Measurements from ENCODE around the gene SCMH1. TPM values are rescaled to one million over a fixed set of nuclear protein-coding genes. Genes with fewer than 3 reads are reported as not detected.

Gene SCMH1
- total RNA-seq, 1 experiment from 2014 or later, result 28.0 TPM

DNA sequence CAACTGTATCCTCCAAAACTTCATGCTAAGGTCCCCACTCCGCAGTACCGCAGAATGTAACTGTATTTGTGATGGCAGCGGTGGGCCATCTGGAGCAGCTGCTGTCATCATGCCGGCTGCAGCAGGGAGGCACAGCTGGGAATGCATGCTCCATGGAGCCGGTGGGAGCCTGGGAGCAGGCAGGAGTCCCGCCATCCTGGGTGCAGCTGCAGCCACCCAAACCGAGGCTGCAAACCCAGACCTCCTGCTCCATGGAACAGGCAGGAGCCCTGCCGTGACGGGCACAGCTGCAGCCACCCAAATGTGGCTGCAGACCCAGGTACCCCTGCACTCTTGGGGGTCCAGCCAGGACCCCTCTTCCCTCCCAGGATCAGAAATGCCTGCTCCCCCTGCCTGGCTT lies 80.3 kb downstream of the SCMH1 start:
- Histone ChIP-seq H3K9me3 (ENCODE audit: control insufficient read depth in 1 of 2, insufficient read depth in 1 of 2, low read depth in 1 of 2, low read length in 2 of 2) (no peaks in the 10 kb centered on the region), H3K4me2 (ENCODE audit: low read length) (no peak overlapping the region), H3K27ac (ENCODE audit: low read depth, low read length) (no peak overlapping the region), H4K20me1 (ENCODE audit: insufficient read depth) (no peaks in the 10 kb centered on the region), H3K4me1 (ENCODE audit: control insufficient read depth in 1 of 2, insufficient read depth in 2 of 2, low read length in 2 of 2) (no peaks in the 10 kb centered on the region), H2AFZ (ENCODE audit: low read depth, low read length, poor library complexity, severe bottlenecking) (no peak overlapping the region), H3K36me3 (ENCODE audit: control insufficient read depth in 1 of 2, insufficient read depth in 2 of 2, low read length in 2 of 2) (no peaks in the 10 kb centered on the region), H3K9ac (ENCODE audit: low read length) (no peak overlapping the region), H3K27me3 (ENCODE audit: insufficient read depth, low read length) (no peaks in the 10 kb centered on the region), H3K4me3 (replicated peaks in 1 of 2; ENCODE audit: low read depth in 1 of 2, low read length in 2 of 2) (no peak overlapping the region), H3K9me2 (ENCODE audit: insufficient read depth) (no peaks in the 10 kb centered on the region), H3K79me2 (ENCODE audit: insufficient read depth, low read length) (no peaks in the 10 kb centered on the region)
- DNase-seq (ENCODE audit: low read depth, low spot score) (no peak), ATAC-seq (no peak)
- intact Hi-C loops (cut with micrococcal nuclease), result no loop called here
- CTCF ChIA-PET, result no interaction called here
- TF ChIP-seq ZNF274 (IDR thresholded peaks at IDR 0.05; ENCODE audit: low read depth, low read length) (no peak), POLR2AphosphoS5 (IDR thresholded peaks at IDR 0.05; ENCODE audit: low read depth, low read length) (no peak), SIN3A (IDR thresholded peaks at IDR 0.05; ENCODE audit: low read depth) (no peak), CBX3 (IDR thresholded peaks at IDR 0.05; ENCODE audit: low read depth) (no peak), CEBPB (IDR thresholded peaks at IDR 0.05; ENCODE audit: low read depth) (no peak), POLR2A (IDR thresholded peaks at IDR 0.05; ENCODE audit: borderline replicate concordance, extremely low read depth, insufficient read depth, insufficient read length) (no peak)
- TF ChIP-seq, protein P1, sequence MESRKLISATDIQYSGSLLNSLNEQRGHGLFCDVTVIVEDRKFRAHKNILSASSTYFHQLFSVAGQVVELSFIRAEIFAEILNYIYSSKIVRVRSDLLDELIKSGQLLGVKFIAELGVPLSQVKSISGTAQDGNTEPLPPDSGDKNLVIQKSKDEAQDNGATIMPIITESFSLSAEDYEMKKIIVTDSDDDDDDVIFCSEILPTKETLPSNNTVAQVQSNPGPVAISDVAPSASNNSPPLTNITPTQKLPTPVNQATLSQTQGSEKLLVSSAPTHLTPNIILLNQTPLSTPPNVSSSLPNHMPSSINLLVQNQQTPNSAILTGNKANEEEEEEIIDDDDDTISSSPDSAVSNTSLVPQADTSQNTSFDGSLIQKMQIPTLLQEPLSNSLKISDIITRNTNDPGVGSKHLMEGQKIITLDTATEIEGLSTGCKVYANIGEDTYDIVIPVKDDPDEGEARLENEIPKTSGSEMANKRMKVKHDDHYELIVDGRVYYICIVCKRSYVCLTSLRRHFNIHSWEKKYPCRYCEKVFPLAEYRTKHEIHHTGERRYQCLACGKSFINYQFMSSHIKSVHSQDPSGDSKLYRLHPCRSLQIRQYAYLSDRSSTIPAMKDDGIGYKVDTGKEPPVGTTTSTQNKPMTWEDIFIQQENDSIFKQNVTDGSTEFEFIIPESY (IDR thresholded peaks at IDR 0.05; ENCODE audit: extremely low read depth, insufficient replicate concordance, low read length), result no peak
- TF ChIP-seq, protein P2, sequence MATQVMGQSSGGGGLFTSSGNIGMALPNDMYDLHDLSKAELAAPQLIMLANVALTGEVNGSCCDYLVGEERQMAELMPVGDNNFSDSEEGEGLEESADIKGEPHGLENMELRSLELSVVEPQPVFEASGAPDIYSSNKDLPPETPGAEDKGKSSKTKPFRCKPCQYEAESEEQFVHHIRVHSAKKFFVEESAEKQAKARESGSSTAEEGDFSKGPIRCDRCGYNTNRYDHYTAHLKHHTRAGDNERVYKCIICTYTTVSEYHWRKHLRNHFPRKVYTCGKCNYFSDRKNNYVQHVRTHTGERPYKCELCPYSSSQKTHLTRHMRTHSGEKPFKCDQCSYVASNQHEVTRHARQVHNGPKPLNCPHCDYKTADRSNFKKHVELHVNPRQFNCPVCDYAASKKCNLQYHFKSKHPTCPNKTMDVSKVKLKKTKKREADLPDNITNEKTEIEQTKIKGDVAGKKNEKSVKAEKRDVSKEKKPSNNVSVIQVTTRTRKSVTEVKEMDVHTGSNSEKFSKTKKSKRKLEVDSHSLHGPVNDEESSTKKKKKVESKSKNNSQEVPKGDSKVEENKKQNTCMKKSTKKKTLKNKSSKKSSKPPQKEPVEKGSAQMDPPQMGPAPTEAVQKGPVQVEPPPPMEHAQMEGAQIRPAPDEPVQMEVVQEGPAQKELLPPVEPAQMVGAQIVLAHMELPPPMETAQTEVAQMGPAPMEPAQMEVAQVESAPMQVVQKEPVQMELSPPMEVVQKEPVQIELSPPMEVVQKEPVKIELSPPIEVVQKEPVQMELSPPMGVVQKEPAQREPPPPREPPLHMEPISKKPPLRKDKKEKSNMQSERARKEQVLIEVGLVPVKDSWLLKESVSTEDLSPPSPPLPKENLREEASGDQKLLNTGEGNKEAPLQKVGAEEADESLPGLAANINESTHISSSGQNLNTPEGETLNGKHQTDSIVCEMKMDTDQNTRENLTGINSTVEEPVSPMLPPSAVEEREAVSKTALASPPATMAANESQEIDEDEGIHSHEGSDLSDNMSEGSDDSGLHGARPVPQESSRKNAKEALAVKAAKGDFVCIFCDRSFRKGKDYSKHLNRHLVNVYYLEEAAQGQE (IDR thresholded peaks at IDR 0.05; ENCODE audit: low read depth), result no peak
- BruUV-seq (replicated peaks), result no TSS peak
- POLR2A ChIA-PET, result no interaction called here
- RAD21 ChIA-PET (ENCODE audit: low non-redundant PET in 1 of 2, low total read pairs in 2 of 2, uncharacterized antibody in 2 of 2, unreplicated experiment in 2 of 2), result no interaction called here
